ENCODE measurements around the gene TMPRSS3.

DNA sequence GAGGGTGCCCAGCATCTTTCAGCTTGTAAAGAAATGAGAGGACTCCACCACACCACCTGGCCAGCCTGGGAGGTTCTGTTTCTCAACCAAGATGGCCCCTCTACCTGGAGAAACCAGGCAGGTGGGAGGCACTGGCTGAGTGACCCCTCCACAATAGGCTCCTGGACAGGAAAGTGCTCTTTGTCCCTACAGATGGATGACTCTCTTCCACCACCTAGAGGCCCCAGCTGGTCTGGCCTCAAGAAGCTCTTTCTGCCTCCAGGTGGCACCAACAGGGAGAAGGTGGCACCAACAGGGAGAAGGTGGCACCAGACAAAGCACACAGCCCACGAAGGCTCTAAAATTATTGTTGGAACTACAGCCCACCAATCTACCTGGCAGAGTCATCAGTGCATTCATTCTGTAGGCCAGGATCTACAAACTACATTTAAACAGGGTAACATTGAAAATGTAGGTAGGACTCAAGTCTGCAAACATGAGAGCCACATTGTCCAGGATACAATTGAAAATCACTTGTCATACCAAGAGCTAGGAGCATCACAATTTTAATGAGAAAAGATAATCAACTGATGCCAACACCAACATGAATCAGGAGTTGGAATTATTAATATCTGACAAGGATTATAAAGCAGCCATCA is 14.4 kb downstream of the TMPRSS3 start:
- TF ChIP-seq, protein P1, sequence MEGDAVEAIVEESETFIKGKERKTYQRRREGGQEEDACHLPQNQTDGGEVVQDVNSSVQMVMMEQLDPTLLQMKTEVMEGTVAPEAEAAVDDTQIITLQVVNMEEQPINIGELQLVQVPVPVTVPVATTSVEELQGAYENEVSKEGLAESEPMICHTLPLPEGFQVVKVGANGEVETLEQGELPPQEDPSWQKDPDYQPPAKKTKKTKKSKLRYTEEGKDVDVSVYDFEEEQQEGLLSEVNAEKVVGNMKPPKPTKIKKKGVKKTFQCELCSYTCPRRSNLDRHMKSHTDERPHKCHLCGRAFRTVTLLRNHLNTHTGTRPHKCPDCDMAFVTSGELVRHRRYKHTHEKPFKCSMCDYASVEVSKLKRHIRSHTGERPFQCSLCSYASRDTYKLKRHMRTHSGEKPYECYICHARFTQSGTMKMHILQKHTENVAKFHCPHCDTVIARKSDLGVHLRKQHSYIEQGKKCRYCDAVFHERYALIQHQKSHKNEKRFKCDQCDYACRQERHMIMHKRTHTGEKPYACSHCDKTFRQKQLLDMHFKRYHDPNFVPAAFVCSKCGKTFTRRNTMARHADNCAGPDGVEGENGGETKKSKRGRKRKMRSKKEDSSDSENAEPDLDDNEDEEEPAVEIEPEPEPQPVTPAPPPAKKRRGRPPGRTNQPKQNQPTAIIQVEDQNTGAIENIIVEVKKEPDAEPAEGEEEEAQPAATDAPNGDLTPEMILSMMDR (conservative IDR thresholded peaks at IDR 0.05): peak; percentile 81
- no peak for TF ChIP-seq EZH2 (IDR thresholded peaks at IDR 0.05; ENCODE audit: low read depth)

All from PC-9 (cell line).